HepG2 (cell line): ENCODE results near the gene FAIM2.

Experiments used
- SATB2 ChIP-seq: sonication (generic); formaldehyde crosslinking; IDR thresholded peaks from 2 replicates; pipeline ENCODE4 v1.5.0; 2020; ENCODE audit warnings: missing genetic modification reagents
- SMAD3 ChIP-seq: sonication (generic); formaldehyde crosslinking; IDR thresholded peaks from 2 replicates; pipeline ENCODE4 v1.4.0; 2020; ENCODE audit warnings: missing genetic modification reagents
- ZNF776 ChIP-seq: sonication (generic); formaldehyde crosslinking; IDR thresholded peaks from 2 replicates; pipeline ENCODE4 v1.4.0; 2020; ENCODE audit warnings: mild to moderate bottlenecking, missing genetic modification reagents
- TF ChIP-seq, protein P1 (sequence below): sonication (generic); formaldehyde crosslinking; IDR thresholded peaks from 2 replicates; pipeline ENCODE4 v1.4.0; 2020; ENCODE audit warnings: missing genetic modification reagents

DNA sequence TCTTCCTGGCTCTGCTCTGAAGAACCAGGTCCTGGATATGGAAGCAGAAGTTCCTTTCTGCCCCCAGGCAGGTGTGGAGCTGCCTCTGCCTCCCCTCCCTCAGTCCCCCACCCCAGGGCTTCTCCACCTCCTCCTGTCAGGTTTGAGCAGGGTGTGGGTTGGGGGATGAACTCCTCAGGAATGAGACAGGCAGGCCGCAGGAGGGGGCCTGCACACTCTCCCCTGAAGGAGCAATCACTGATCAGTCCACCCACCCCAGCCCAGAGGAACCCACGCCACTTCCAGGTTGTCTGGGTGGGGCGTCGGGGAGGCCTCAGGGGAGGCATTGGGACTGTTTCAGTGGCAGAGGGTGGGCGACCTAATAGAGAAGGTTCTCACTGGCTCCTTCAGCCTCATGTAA is 26.6 kb downstream of the FAIM2 start:
- TF ChIP-seq SATB2 (CRISPR knock-in tag) (no peak), SMAD3 (CRISPR knock-in tag) (no peak), ZNF776 (CRISPR knock-in tag) (no peak)
- TF ChIP-seq, protein P1, sequence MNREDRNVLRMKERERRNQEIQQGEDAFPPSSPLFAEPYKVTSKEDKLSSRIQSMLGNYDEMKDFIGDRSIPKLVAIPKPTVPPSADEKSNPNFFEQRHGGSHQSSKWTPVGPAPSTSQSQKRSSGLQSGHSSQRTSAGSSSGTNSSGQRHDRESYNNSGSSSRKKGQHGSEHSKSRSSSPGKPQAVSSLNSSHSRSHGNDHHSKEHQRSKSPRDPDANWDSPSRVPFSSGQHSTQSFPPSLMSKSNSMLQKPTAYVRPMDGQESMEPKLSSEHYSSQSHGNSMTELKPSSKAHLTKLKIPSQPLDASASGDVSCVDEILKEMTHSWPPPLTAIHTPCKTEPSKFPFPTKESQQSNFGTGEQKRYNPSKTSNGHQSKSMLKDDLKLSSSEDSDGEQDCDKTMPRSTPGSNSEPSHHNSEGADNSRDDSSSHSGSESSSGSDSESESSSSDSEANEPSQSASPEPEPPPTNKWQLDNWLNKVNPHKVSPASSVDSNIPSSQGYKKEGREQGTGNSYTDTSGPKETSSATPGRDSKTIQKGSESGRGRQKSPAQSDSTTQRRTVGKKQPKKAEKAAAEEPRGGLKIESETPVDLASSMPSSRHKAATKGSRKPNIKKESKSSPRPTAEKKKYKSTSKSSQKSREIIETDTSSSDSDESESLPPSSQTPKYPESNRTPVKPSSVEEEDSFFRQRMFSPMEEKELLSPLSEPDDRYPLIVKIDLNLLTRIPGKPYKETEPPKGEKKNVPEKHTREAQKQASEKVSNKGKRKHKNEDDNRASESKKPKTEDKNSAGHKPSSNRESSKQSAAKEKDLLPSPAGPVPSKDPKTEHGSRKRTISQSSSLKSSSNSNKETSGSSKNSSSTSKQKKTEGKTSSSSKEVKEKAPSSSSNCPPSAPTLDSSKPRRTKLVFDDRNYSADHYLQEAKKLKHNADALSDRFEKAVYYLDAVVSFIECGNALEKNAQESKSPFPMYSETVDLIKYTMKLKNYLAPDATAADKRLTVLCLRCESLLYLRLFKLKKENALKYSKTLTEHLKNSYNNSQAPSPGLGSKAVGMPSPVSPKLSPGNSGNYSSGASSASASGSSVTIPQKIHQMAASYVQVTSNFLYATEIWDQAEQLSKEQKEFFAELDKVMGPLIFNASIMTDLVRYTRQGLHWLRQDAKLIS (CRISPR knock-in tag) = no peak
